OCI-LY3 (cell line): ENCODE results near the gene CNTN5.

Source experiments
- H2AFZ ChIP-seq: fragments of 200-600, 300-600 bp; shearing (Covaris generic); 2 replicates; pipeline ENCODE4 v1.6.0; 2014; ENCODE audit warnings: antibody characterized with exemption, low read depth, low read length
- H3K27ac ChIP-seq: fragments of 200-600, 300-600 bp; sonication (generic); 2 replicates; pipeline ENCODE4 v1.5.1; 2014; ENCODE audit warnings: mild to moderate bottlenecking, low read length, moderate library complexity, mixed read lengths
- H3K27me3 ChIP-seq: fragments of 200-600, 300-600 bp; sonication (generic); 2 replicates; pipeline ENCODE4 v1.6.1; 2014; ENCODE audit warnings: low read depth, low read length, mixed read lengths
- H3K36me3 ChIP-seq: fragments of 200-600, 300-600 bp; sonication (generic); replicated peaks from 2 replicates; pipeline ENCODE3; 2014; ENCODE audit warnings: low read depth, low read length, mixed read lengths
- H3K4me1 ChIP-seq: fragments of 300-600, 200-600 bp; sonication (generic); 2 replicates; pipeline ENCODE4 v1.6.1; 2014; ENCODE audit warnings: low read length, mixed read lengths
- H3K4me2 ChIP-seq: fragments of 200-600, 300-600 bp; sonication (generic); 2 replicates; pipeline ENCODE4 v1.6.1; 2014; ENCODE audit warnings: low read length, mixed read lengths
- H3K4me3 ChIP-seq: fragments of 300-600, 200-600 bp; sonication (generic); 2 replicates; pipeline ENCODE4 v1.5.1; 2014; ENCODE audit warnings: antibody characterized with exemption, mild to moderate bottlenecking, low read length, moderate library complexity
- H3K79me2 ChIP-seq: fragments of 300-600, 200-600 bp; shearing (Covaris generic); 2 replicates; pipeline ENCODE4 v1.6.1; 2014; ENCODE audit warnings: mild to moderate bottlenecking, low read length, mixed read lengths
- H3K9ac ChIP-seq: fragments of 300-600, 200-600 bp; shearing (Covaris generic); 2 replicates; pipeline ENCODE4 v1.6.0; 2014; ENCODE audit warnings: mild to moderate bottlenecking, low read length, moderate library complexity
- H3K9me3 ChIP-seq: fragments of 200-600, 300-600 bp; shearing (Covaris generic); 2 replicates; pipeline ENCODE4 v1.6.1; 2014; ENCODE audit warnings: low read length, mixed read lengths; ENCODE audit not compliant: insufficient read depth
- H4K20me1 ChIP-seq: fragments of 200-600, 300-600 bp; sonication (generic); 2 replicates; pipeline ENCODE4 v1.6.1; 2016; ENCODE audit warnings: low read length, mixed read lengths; ENCODE audit not compliant: insufficient read depth
- EZH2phosphoT487 ChIP-seq: fragments of 200-600 bp; shearing (Covaris generic); IDR thresholded peaks from 2 replicates; pipeline ENCODE4 v1.6.1; 2018; ENCODE audit warnings: antibody characterized with exemption, mixed run types, low read depth
- TF ChIP-seq, protein P1 (sequence below): fragments of 200-600, 300-600 bp; sonication (generic); IDR thresholded peaks from 2 replicates; pipeline ENCODE4 v1.5.1; 2014; ENCODE audit warnings: antibody characterized with exemption, low read length, low read depth

Gene CNTN5

DNA sequence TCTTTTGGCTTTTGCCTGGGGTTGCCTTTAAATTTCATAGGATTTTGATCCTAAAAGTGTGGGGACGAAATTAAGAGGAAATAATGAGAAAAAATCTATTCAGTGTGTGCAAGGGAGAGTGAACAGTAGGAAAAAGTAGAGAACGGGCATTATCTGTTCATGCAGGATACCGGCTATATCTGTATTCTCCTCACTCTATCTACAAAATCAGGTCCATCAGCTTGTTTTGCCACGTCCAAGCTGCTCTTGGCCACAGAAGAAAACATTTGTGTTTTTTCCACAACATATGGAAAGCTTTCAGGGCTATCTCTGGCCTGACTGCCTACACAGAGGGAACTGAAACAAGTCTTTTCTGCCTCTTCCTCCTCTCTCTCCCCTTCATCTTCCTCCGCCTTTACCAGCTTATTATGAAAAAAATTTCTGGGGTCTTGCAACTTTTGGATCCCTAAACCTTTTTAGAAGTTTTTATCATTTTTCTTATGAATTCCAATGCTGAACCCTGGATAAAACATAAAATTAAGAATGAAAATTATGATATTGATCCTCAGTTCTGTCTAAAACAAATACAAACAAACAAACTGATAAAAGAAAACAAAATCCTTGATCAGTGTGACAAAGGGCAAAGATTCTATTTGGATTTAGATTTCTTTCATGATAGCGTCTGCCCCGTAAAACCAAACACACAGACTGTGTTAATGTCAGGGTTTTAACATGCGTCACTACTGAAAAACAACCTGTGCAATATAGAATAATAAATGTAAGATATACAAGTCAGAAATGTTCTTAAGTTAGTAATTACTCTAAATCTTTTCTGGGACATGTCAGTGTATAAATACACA, 219.7 kb downstream of the CNTN5 start:
- Histone ChIP-seq H3K4me2 (no peak overlapping the region), H3K27me3 (no peaks in the 10 kb centered on the region), H4K20me1 (no peaks in the 10 kb centered on the region), H3K27ac (no peak overlapping the region), H2AFZ (no peak overlapping the region), H3K4me3 (no peak overlapping the region), H3K9me3 (no peaks in the 10 kb centered on the region), H3K79me2 (no peaks in the 10 kb centered on the region), H3K4me1 (no peaks in the 10 kb centered on the region), H3K9ac (no peak overlapping the region), H3K36me3 (no peaks in the 10 kb centered on the region)
- no peak for TF ChIP-seq EZH2phosphoT487
- TF ChIP-seq, protein P1, sequence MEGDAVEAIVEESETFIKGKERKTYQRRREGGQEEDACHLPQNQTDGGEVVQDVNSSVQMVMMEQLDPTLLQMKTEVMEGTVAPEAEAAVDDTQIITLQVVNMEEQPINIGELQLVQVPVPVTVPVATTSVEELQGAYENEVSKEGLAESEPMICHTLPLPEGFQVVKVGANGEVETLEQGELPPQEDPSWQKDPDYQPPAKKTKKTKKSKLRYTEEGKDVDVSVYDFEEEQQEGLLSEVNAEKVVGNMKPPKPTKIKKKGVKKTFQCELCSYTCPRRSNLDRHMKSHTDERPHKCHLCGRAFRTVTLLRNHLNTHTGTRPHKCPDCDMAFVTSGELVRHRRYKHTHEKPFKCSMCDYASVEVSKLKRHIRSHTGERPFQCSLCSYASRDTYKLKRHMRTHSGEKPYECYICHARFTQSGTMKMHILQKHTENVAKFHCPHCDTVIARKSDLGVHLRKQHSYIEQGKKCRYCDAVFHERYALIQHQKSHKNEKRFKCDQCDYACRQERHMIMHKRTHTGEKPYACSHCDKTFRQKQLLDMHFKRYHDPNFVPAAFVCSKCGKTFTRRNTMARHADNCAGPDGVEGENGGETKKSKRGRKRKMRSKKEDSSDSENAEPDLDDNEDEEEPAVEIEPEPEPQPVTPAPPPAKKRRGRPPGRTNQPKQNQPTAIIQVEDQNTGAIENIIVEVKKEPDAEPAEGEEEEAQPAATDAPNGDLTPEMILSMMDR, result no peak

DNA sequence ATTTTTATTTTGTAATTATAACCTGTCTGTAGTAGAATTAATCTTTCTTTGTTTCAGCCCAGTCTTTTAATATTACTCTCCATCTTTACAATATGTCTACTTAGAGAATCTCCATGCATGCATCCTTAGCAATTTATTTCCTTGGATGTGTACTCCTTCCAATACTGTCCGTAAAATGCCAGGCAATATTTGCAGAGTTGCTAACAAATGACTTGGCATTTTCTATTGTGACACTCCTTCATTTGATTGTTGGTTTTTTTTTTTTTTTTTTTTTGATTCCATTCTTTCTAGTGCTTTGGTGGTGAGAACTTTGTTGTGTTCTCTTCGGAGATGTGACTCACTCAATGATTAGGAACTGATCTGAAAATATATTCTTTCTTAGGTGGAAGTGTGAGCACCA, 220.3 kb downstream of the CNTN5 start:
- no peaks in the 10 kb centered on the region for H3K27me3 ChIP-seq
- H3K36me3 ChIP-seq, result no peaks in the 10 kb centered on the region
- no peaks in the 10 kb centered on the region for H3K79me2 ChIP-seq
- H2AFZ ChIP-seq, result no peak overlapping the region
- TF ChIP-seq, protein P1, result no peak
- no peak for TF ChIP-seq EZH2phosphoT487
- no peak overlapping the region for H3K4me3 ChIP-seq
- no peaks in the 10 kb centered on the region for H3K4me1 ChIP-seq
- no peak overlapping the region for H3K27ac ChIP-seq
- H3K4me2 ChIP-seq, result no peak overlapping the region
- no peaks in the 10 kb centered on the region for H3K9me3 ChIP-seq
- H3K9ac ChIP-seq, result no peak overlapping the region
- H4K20me1 ChIP-seq, result no peaks in the 10 kb centered on the region

DNA sequence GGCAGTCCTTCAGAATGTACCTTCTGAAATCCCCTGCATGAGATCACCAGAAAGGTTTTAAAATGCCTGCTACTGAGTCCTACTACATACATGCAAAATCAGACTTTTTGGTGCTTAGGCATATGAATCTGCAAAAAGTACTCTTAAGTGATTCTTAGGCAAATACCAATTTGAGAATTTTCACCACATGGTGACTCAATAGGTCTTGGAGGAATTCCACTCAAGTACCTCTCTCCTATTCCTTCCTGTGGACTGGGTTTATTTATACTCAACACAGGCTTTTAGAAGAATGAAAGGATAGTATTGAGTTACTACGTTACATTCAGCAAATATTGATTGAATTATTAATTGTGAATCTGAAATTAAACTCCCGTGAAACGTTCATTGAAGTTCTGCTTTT, 223.9 kb downstream of the CNTN5 start:
- Histone ChIP-seq H2AFZ (no peak overlapping the region), H3K27ac (no peak overlapping the region), H3K27me3 (no peaks in the 10 kb centered on the region), H3K9ac (no peak overlapping the region), H3K4me3 (no peak overlapping the region), H3K9me3 (no peaks in the 10 kb centered on the region), H3K4me2 (no peak overlapping the region), H3K36me3 (no peaks in the 10 kb centered on the region), H3K4me1 (no peaks in the 10 kb centered on the region), H3K79me2 (no peaks in the 10 kb centered on the region), H4K20me1 (no peaks in the 10 kb centered on the region)
- TF ChIP-seq, protein P1, result no peak
- TF ChIP-seq EZH2phosphoT487, result no peak

- Histone ChIP-seq H2AFZ (no peak overlapping the region), H3K4me1 (no peaks in the 10 kb centered on the region), H3K27me3 (no peaks in the 10 kb centered on the region), H3K9ac (no peak overlapping the region), H3K79me2 (no peaks in the 10 kb centered on the region), H3K4me2 (no peak overlapping the region), H4K20me1 (no peaks in the 10 kb centered on the region), H3K9me3 (no peaks in the 10 kb centered on the region), H3K36me3 (no peaks in the 10 kb centered on the region), H3K27ac (no peak overlapping the region), H3K4me3 (no peak overlapping the region)
- TF ChIP-seq, protein P1, result no peak
- no peak for TF ChIP-seq EZH2phosphoT487
These were observed 225.4 kb downstream of the CNTN5 start for GRCh38 chr11:99246199-99246598.
